ENCODE measurements around the gene ZNF215.
"Not testable (repeated sequence)": the region's sequence is repeated elsewhere in the genome, so short reads cannot be mapped to it uniquely, and the experiment has no call there.

DNA sequence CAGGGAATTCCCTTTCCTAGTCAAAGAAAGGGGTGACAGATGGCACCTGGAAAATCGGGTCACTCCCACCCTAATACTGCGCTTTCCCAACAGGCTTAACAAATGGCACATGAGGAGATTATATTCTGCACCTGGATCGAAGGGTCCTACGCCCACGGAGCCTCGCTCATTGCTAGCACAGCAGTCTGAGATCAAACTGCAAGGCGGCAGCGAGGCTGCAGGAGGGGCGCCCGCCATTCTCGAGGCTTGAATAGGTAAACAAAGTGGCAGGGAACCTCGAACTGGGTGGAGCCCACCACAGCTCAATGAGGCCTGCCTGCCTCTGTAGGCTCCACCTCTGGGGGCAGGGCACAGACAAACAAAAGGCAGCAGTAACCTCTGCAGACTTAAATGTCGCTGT is 21.4 kb upstream of the ZNF215 start:
- TF ChIP-seq, protein P1, sequence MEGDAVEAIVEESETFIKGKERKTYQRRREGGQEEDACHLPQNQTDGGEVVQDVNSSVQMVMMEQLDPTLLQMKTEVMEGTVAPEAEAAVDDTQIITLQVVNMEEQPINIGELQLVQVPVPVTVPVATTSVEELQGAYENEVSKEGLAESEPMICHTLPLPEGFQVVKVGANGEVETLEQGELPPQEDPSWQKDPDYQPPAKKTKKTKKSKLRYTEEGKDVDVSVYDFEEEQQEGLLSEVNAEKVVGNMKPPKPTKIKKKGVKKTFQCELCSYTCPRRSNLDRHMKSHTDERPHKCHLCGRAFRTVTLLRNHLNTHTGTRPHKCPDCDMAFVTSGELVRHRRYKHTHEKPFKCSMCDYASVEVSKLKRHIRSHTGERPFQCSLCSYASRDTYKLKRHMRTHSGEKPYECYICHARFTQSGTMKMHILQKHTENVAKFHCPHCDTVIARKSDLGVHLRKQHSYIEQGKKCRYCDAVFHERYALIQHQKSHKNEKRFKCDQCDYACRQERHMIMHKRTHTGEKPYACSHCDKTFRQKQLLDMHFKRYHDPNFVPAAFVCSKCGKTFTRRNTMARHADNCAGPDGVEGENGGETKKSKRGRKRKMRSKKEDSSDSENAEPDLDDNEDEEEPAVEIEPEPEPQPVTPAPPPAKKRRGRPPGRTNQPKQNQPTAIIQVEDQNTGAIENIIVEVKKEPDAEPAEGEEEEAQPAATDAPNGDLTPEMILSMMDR (IDR thresholded peaks at IDR 0.05; ENCODE audit: low read length): not testable (repeated sequence)
- not testable (repeated sequence) for TF ChIP-seq EZH2 (IDR thresholded peaks at IDR 0.05; ENCODE audit: borderline replicate concordance, low read length)

Data from OCI-LY1 (cell line).